Measurements from ENCODE around the gene OR6K3. TPM values are rescaled to one million over a fixed set of nuclear protein-coding genes. Genes with fewer than 3 reads are reported as not detected.
A peak's percentile ranks its signal among the peaks of the same experiment; 100 is the strongest.

The OR6K3 gene
- total RNA-seq, 2 experiments from 2014 or later = not detected

- Mint-ChIP-seq H3K27ac (no peak within 1 kb of the TSS), H3K27me3 (peaks cover 18% of the 10 kb centered on the region), H3K36me3 (ENCODE audit: low read depth) (no peaks in the 10 kb centered on the region), H3K4me1 (no peaks in the 10 kb centered on the region), H3K4me3 (no peak within 1 kb of the TSS), H3K9me3 (ENCODE audit: low read depth) (peaks cover 2% of the 10 kb centered on the region)
- ChIA-PET CTCF (interaction anchor here (0.8 kb wide), 1 partner anchor 55 kb away, joined by 3 read pairs; no protein-coding TSS in a partner anchor), POLR2A (no interaction called here)
- intact Hi-C loops (cut with DNase I, micrococcal nuclease) = no loop called here
- peak; percentile 6 for DNase-seq
- ATAC-seq = no peak
Measured at GRCh38 chr1:158686111-158687009, 34.2 kb downstream of the OR6K3 start, which contains the start of gene SPTA1. Gene SPTA1, minus strand, starts transcription at chr1:158686715. Its CDS starts 198 bp downstream, at chr1:158686517.

- no peak for ATAC-seq
- H3K4me3 Mint-ChIP-seq = no peak overlapping the region
- peaks cover 18% of the 10 kb centered on the region for H3K27me3 Mint-ChIP-seq
- H3K4me1 Mint-ChIP-seq = no peaks in the 10 kb centered on the region
- H3K9me3 Mint-ChIP-seq (ENCODE audit: low read depth) = peaks cover 2% of the 10 kb centered on the region
- CTCF ChIA-PET = interaction anchor here (0.8 kb wide), 1 partner anchor 54 kb away, joined by 3 read pairs; no protein-coding TSS in a partner anchor
- H3K36me3 Mint-ChIP-seq (ENCODE audit: low read depth) = no peaks in the 10 kb centered on the region
- POLR2A ChIA-PET = no interaction called here
- intact Hi-C loops (cut with DNase I, micrococcal nuclease) = no loop called here
- no peak for DNase-seq
- no peak overlapping the region for H3K27ac Mint-ChIP-seq
Measured at GRCh38 chr1:158685085-158685484, 35.4 kb downstream of the OR6K3 start.

DNA sequence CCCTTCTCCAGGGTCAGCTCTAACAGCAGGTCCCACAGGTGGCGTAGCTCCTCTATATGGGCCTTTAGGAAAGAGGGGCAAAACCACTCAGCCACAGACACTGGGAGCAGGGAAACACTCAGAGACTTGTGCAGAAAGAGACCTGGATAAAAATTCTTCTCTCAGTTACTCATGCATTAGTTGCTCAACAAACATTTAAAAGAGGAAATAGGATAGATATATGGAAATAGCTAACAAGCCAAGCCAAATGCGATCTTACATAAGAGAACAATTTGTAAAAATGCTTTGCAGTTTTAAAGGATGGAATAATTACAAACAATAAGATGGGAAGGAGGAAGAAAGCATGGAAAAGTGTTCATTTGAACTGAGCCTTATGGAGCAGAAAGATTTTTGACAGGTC, 38.9 kb downstream of the OR6K3 start:
- CTCF ChIA-PET = no interaction called here
- no peaks in the 10 kb centered on the region for H3K9me3 Mint-ChIP-seq (ENCODE audit: low read depth)
- intact Hi-C loops (cut with DNase I, micrococcal nuclease) = no loop called here
- peaks cover 14% of the 10 kb centered on the region for H3K27me3 Mint-ChIP-seq
- ATAC-seq = no peak
- H3K36me3 Mint-ChIP-seq (ENCODE audit: low read depth) = no peaks in the 10 kb centered on the region
- DNase-seq = no peak
- no peak overlapping the region for H3K4me3 Mint-ChIP-seq
- H3K27ac Mint-ChIP-seq = no peak overlapping the region
- no peaks in the 10 kb centered on the region for H3K4me1 Mint-ChIP-seq
- POLR2A ChIA-PET = no interaction called here

GRCh38 chr1:158679289-158679688, 41.2 kb downstream of the OR6K3 start:
- DNase-seq (no peak), ATAC-seq (no peak)
- Mint-ChIP-seq H3K27me3 (peaks cover 9% of the 10 kb centered on the region), H3K36me3 (ENCODE audit: low read depth) (no peaks in the 10 kb centered on the region), H3K27ac (no peak overlapping the region), H3K4me1 (no peaks in the 10 kb centered on the region), H3K9me3 (ENCODE audit: low read depth) (no peaks in the 10 kb centered on the region), H3K4me3 (no peak overlapping the region)
- intact Hi-C loops (cut with DNase I, micrococcal nuclease) = no loop called here
- ChIA-PET CTCF (interaction anchor here (0.6 to 0.8 kb wide), 2 partner anchors 9 to 16 kb away, joined by 3 to 4 read pairs; no protein-coding TSS in a partner anchor), POLR2A (no interaction called here)

GRCh38 chr1:158675563-158676323, 44.8 kb downstream of the OR6K3 start:
- H3K27ac Mint-ChIP-seq = no peak overlapping the region
- POLR2A ChIA-PET = no interaction called here

DNA sequence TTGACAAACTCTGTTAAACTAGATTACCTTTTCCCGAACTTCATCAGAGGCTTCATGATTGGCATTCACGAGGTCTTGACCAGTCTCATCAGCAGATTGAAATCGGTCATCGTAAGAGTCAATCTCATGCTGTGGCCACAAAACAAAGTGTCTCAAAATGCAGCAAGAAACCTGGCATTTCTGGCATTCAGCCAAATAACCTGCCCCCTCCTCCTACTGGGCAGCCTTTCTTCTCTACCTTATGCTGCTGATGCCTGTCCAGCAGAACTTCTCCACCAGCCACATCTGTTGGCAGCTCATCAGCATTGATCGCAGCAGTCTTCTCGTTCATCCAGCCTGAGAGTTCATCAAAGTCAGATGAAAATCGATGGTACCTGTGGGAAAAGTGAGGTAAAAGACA, 46.2 kb downstream of the OR6K3 start:
- Mint-ChIP-seq H3K27ac (no peak overlapping the region), H3K4me1 (no peaks in the 10 kb centered on the region), H3K36me3 (ENCODE audit: low read depth) (no peaks in the 10 kb centered on the region), H3K27me3 (peaks cover 2% of the 10 kb centered on the region), H3K9me3 (ENCODE audit: low read depth) (no peaks in the 10 kb centered on the region), H3K4me3 (no peak overlapping the region)
- CTCF ChIA-PET = interaction anchor here (0.9 kb wide), 1 partner anchor 397 kb away, joined by 4 read pairs; no protein-coding TSS in a partner anchor
- intact Hi-C loops (cut with DNase I, micrococcal nuclease) = no loop called here
- POLR2A ChIA-PET = no interaction called here
- ATAC-seq (no peak), DNase-seq (no peak)

More at GRCh38 chr1:158675563-158676323, 44.8 kb downstream of the OR6K3 start:
- Mint-ChIP-seq H3K4me1 (no peaks in the 10 kb centered on the region), H3K4me3 (no peak overlapping the region), H3K36me3 (ENCODE audit: low read depth) (no peaks in the 10 kb centered on the region), H3K9me3 (ENCODE audit: low read depth) (no peaks in the 10 kb centered on the region), H3K27me3 (peaks cover 2% of the 10 kb centered on the region)
- CTCF ChIA-PET = interaction anchor here (0.6 kb wide), 1 partner anchor 10 kb away, joined by 3 read pairs; no protein-coding TSS in a partner anchor
- ATAC-seq (no peak), DNase-seq (no peak)
- intact Hi-C loops (cut with DNase I, micrococcal nuclease) = no loop called here

Other genes with a start within 250 kb of the OR6K3 start
- not detected for gene OR10R2, start 248.5 kb downstream of the OR6K3 start, total RNA-seq
- gene OR6Y1, start 166.3 kb downstream of the OR6K3 start, total RNA-seq = not detected
- not detected for gene OR6P1, start 150.1 kb downstream of the OR6K3 start, total RNA-seq
- not detected for gene OR10X1, start 140.8 kb downstream of the OR6K3 start, total RNA-seq
- gene OR10Z1, start 115.5 kb downstream of the OR6K3 start, total RNA-seq = not detected
- gene SPTA1, start 34.0 kb downstream of the OR6K3 start, total RNA-seq = not detected
- not detected for gene OR6K2, start 20.1 kb downstream of the OR6K3 start, total RNA-seq
- not detected for gene OR6K6, start 34.0 kb upstream of the OR6K3 start, total RNA-seq
- gene OR6N1, start 51.5 kb upstream of the OR6K3 start, total RNA-seq = not detected
- gene OR6N2, start 60.5 kb upstream of the OR6K3 start, total RNA-seq = not detected
- not detected for gene MNDA, start 110.6 kb upstream of the OR6K3 start, total RNA-seq
- gene PYHIN1, start 210.8 kb upstream of the OR6K3 start, total RNA-seq = 1 to 10 TPM; 5.6 to 6.8 TPM

Measured in activated CD4-positive, alpha-beta T cell treated with anti-CD3 and anti-CD28 coated beads for 36 hours (primary cell).